Measurements from ENCODE around the gene SOX10. TPM values are rescaled to one million over a fixed set of nuclear protein-coding genes. Genes with fewer than 3 reads are reported as not detected.

SOX10 gene
- total RNA-seq, 1 donor from 2014 or later: 0.34 TPM

- Histone ChIP-seq H3K9ac (ENCODE audit: low read length) (no peak overlapping the region), H4K20me1 (ENCODE audit: insufficient read depth, low read length) (peaks cover 34% of the 10 kb centered on the region), H3K27me3 (ENCODE audit: insufficient read depth, low read length) (no peaks in the 10 kb centered on the region), H3K4me2 (ENCODE audit: low read length) (no peak overlapping the region), H3K9me3 (ENCODE audit: insufficient read depth, low read depth, low read length) (no peaks in the 10 kb centered on the region), H3K4me1 (ENCODE audit: insufficient read depth, low read length) (no peaks in the 10 kb centered on the region), H3K4me3 (ENCODE audit: insufficient read depth, low read depth, low read length) (no peak overlapping the region), H2AFZ (ENCODE audit: low read depth, low read length) (no peak overlapping the region), H3K79me2 (ENCODE audit: insufficient read depth, low read length) (no peaks in the 10 kb centered on the region), H3K36me3 (ENCODE audit: insufficient read depth, low read length) (peaks cover 20% of the 10 kb centered on the region), H3K27ac (ENCODE audit: low read depth, low read length) (no peak overlapping the region)
- TF ChIP-seq CTCF (IDR thresholded peaks at IDR 0.05; ENCODE audit: insufficient read depth, low read depth, low read length) (no peak), EZH2 (IDR thresholded peaks at IDR 0.05; ENCODE audit: insufficient read depth, low read length) (no peak)
- DNase-seq (ENCODE audit: low read depth) (no peak), FAIRE-seq (no peak)
- no peaks in the 10 kb centered on the region for H3K27me3 Mint-ChIP-seq (ENCODE audit: low read depth, unreplicated experiment)
- H3K27ac Mint-ChIP-seq (ENCODE audit: unreplicated experiment): no peak overlapping the region
- H3K9me3 Mint-ChIP-seq (ENCODE audit: unreplicated experiment): no peaks in the 10 kb centered on the region
- H3K4me3 Mint-ChIP-seq (ENCODE audit: unreplicated experiment): no peak overlapping the region
- H3K36me3 Mint-ChIP-seq (ENCODE audit: low read depth, unreplicated experiment): peaks cover 10% of the 10 kb centered on the region
- peaks cover 8% of the 10 kb centered on the region for H3K4me1 Mint-ChIP-seq (ENCODE audit: low read depth, unreplicated experiment)
Observed at GRCh38 chr22:37923927-37924326, 60.4 kb downstream of the SOX10 start.

Small RNAs within 50 kb of the gene (microRNA-seq; reads per million reads assigned to microRNA genes)
- gene MIR4534 (not detected), gene MIR6820 (13.4 reads per million, percentile 41 among the genes with 10 or more reads in this experiment)

Other genes starting within 250 kb of the SOX10 start
- 12.8 and 14.3 TPM in 2 replicates for gene GCAT, start 176.6 kb downstream of the SOX10 start, total RNA-seq
- gene GALR3, start 161.2 kb downstream of the SOX10 start, total RNA-seq: not detected in 2 replicates
- gene ANKRD54, start 140.2 kb downstream of the SOX10 start, total RNA-seq: 19.9 and 21.5 TPM in 2 replicates
- gene EIF3L, start 135.1 kb downstream of the SOX10 start, total RNA-seq: 294 and 323 TPM in 2 replicates
- 124 and 131 TPM in 2 replicates for gene MICALL1, start 78.3 kb downstream of the SOX10 start, total RNA-seq
- not detected in 2 replicates for gene C22orf23, start 31.0 kb downstream of the SOX10 start, total RNA-seq
- gene POLR2F, start 30.9 kb downstream of the SOX10 start, total RNA-seq: 129 and 149 TPM in 2 replicates
- 20.7 and 22.9 TPM in 2 replicates for gene PICK1, start 72.8 kb upstream of the SOX10 start, total RNA-seq
- not detected in 2 replicates for gene SLC16A8, start 99.6 kb upstream of the SOX10 start, total RNA-seq
- gene BAIAP2L2, start 126.1 kb upstream of the SOX10 start, total RNA-seq: 0.54 and 0.94 TPM in 2 replicates
- gene PLA2G6, start 197.3 kb upstream of the SOX10 start, total RNA-seq: 9.7 and 10.0 TPM in 2 replicates
- gene MAFF, start 217.4 kb upstream of the SOX10 start, total RNA-seq: 12.0 and 18.2 TPM in 2 replicates

Measured in astrocyte (in vitro differentiated cells and primary cell).